GM12874 (cell line): ENCODE data around the gene IDH3A.

Experiments
- TF ChIP-seq, protein P1 (sequence below): IDR thresholded peaks from 2 replicates; pipeline ENCODE4 v1.5.1; 2011; ENCODE audit warnings: low read depth, mild to moderate bottlenecking, control low read depth, low read length, moderate library complexity; ENCODE audit not compliant: insufficient read depth

The IDH3A gene

GRCh38 chr15:78146425-78147154 lies 2.6 kb upstream of the IDH3A start:
- TF ChIP-seq, protein P1, sequence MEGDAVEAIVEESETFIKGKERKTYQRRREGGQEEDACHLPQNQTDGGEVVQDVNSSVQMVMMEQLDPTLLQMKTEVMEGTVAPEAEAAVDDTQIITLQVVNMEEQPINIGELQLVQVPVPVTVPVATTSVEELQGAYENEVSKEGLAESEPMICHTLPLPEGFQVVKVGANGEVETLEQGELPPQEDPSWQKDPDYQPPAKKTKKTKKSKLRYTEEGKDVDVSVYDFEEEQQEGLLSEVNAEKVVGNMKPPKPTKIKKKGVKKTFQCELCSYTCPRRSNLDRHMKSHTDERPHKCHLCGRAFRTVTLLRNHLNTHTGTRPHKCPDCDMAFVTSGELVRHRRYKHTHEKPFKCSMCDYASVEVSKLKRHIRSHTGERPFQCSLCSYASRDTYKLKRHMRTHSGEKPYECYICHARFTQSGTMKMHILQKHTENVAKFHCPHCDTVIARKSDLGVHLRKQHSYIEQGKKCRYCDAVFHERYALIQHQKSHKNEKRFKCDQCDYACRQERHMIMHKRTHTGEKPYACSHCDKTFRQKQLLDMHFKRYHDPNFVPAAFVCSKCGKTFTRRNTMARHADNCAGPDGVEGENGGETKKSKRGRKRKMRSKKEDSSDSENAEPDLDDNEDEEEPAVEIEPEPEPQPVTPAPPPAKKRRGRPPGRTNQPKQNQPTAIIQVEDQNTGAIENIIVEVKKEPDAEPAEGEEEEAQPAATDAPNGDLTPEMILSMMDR, result no peak

DNA sequence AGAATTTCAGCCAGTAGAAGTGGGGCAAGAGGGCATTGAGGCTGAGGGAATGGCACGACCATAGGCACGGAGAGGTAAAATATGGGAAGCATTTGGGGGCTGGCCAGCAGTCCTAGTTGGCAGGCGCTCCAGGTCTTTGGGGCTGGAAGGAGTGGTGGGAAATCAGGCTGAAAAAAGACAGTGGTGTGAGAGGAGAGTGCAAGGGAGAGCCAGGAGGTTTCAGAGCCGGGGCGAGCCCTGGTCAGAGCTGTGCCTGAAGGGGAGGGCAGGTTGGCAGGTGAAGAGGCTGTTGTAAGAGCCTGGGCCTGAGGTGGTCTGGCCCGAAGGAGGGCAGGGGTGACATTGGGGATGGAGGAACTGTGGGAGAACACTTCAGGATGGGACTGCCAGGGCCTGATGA lies 1.6 kb upstream of the IDH3A start:
- TF ChIP-seq, protein P1, result no peak

GRCh38 chr15:78148392-78149067 lies 632 bp upstream of the IDH3A start:
- TF ChIP-seq, protein P1, result no peak

GRCh38 chr15:78149805-78150751 lies 916 bp downstream of the IDH3A start:
- TF ChIP-seq, protein P1, result no peak

DNA sequence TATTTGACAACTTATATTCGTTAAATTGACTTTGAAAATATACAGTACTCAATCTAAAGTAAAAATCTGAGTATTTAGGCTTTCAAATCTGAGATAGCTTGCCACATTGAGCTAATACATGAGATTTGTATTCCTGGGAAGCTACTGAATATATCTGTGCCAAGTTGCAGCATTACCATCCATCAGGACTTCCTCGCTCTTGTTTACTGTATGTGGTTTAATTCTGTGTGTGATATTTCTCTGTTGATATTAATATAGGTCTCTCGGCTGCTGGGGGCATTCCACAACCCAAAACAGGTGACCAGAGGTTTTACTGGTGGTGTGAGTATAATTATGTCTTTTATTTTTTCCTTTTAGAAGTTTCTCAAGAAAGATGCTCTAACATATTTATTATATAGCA lies 5.8 kb downstream of the IDH3A start:
- TF ChIP-seq, protein P1, result no peak

GRCh38 chr15:78155355-78155939 lies 6.3 kb downstream of the IDH3A start:
- TF ChIP-seq, protein P1, result no peak
